HEK293 (cell line): ENCODE measurements around the gene TSPAN1.
A peak's percentile ranks its signal among the peaks of the same experiment; 100 is the strongest.

Experiments
- FEZF1 ChIP-seq: fragments of 450-650 bp; formaldehyde crosslinking; IDR thresholded peaks from 2 replicates; pipeline ENCODE4 v1.5.1; 2016; ENCODE audit warnings: missing biosample characterization, missing genetic modification characterization
- GLI2 ChIP-seq: fragments of 450-650 bp; formaldehyde crosslinking; IDR thresholded peaks from 2 replicates; pipeline ENCODE4; 2017; ENCODE audit warnings: missing biosample characterization, missing genetic modification characterization, low read depth, borderline replicate concordance
- IKZF3 ChIP-seq: fragments of 450-650 bp; IDR thresholded peaks from 2 replicates; pipeline ENCODE4 v1.5.0; 2018; ENCODE audit warnings: missing biosample characterization, mild to moderate bottlenecking, missing genetic modification characterization, moderate library complexity
- INSM2 ChIP-seq: fragments of 450-650 bp; formaldehyde crosslinking; IDR thresholded peaks from 2 replicates; pipeline ENCODE4 v1.5.1; 2016; ENCODE audit warnings: missing biosample characterization, missing genetic modification characterization
- KLF7 ChIP-seq: fragments of 450-650 bp; formaldehyde crosslinking; IDR thresholded peaks from 2 replicates; pipeline ENCODE4 v1.5.1; 2016; ENCODE audit warnings: missing biosample characterization, missing genetic modification characterization, borderline replicate concordance
- MYNN ChIP-seq: fragments of 450-650 bp; formaldehyde crosslinking; IDR thresholded peaks from 2 replicates; pipeline ENCODE4 v1.5.1; 2016; ENCODE audit warnings: missing biosample characterization, missing genetic modification characterization, borderline replicate concordance
- SETDB1 ChIP-seq: IDR thresholded peaks from one replicate; pipeline ENCODE4 v1.6.1; 2017; ENCODE audit warnings: mild to moderate bottlenecking, low read length, moderate library complexity, mixed read lengths; ENCODE audit not compliant: insufficient read length
- YY2 ChIP-seq: fragments of 450-650 bp; formaldehyde crosslinking; IDR thresholded peaks from 2 replicates; pipeline ENCODE4 v1.5.1; 2016; ENCODE audit warnings: missing biosample characterization, missing genetic modification characterization
- ZBTB20 ChIP-seq: fragments of 450-650 bp; formaldehyde crosslinking; IDR thresholded peaks from 2 replicates; pipeline ENCODE4 v1.5.1; 2016; ENCODE audit warnings: missing biosample characterization, missing genetic modification characterization
- ZBTB26 ChIP-seq: fragments of 450-650 bp; formaldehyde crosslinking; optimal IDR thresholded peaks from 2 replicates; pipeline ENCODE3; 2016; ENCODE audit warnings: missing biosample characterization, mild to moderate bottlenecking, missing genetic modification characterization
- ZBTB44 ChIP-seq: fragments of 450-650 bp; IDR thresholded peaks from 2 replicates; pipeline ENCODE4 v1.5.1; 2018; ENCODE audit warnings: missing biosample characterization, mild to moderate bottlenecking, missing genetic modification characterization
- ZBTB7A ChIP-seq: fragments of 450-650 bp; formaldehyde crosslinking; IDR thresholded peaks from 2 replicates; pipeline ENCODE4 v1.5.1; 2016; ENCODE audit warnings: low read depth, missing biosample characterization, missing genetic modification characterization
- ZFHX2 ChIP-seq: fragments of 450-650 bp; formaldehyde crosslinking; conservative IDR thresholded peaks from 2 replicates; pipeline ENCODE4 v1.5.1; 2016; ENCODE audit warnings: missing biosample characterization, missing genetic modification characterization
- ZFP3 ChIP-seq: fragments of 450-650 bp; formaldehyde crosslinking; IDR thresholded peaks from 2 replicates; pipeline ENCODE4 v1.5.1; 2016; ENCODE audit warnings: low read depth, missing biosample characterization, missing genetic modification characterization
- ZFP69B ChIP-seq: fragments of 450-650 bp; formaldehyde crosslinking; IDR thresholded peaks from 2 replicates; pipeline ENCODE4 v1.5.1; 2016; ENCODE audit warnings: missing biosample characterization, missing genetic modification characterization
- ZNF133 ChIP-seq: fragments of 450-650 bp; formaldehyde crosslinking; IDR thresholded peaks from 2 replicates; pipeline ENCODE4 v1.5.1; 2016; ENCODE audit warnings: missing biosample characterization, missing genetic modification characterization
- ZNF138 ChIP-seq: fragments of 450-650 bp; formaldehyde crosslinking; IDR thresholded peaks from 2 replicates; pipeline ENCODE4 v1.5.1; 2016; ENCODE audit warnings: missing biosample characterization, missing genetic modification characterization, borderline replicate concordance
- ZNF214 ChIP-seq: fragments of 450-650 bp; formaldehyde crosslinking; IDR thresholded peaks from 2 replicates; pipeline ENCODE4 v1.5.1; 2017; ENCODE audit warnings: missing biosample characterization, mild to moderate bottlenecking, missing genetic modification characterization, borderline replicate concordance
- ZNF266 ChIP-seq: fragments of 450-650 bp; formaldehyde crosslinking; IDR thresholded peaks from 2 replicates; pipeline ENCODE4 v1.5.1; 2016; ENCODE audit warnings: missing biosample characterization, missing genetic modification characterization, low read depth
- ZNF292 ChIP-seq: fragments of 450-650 bp; formaldehyde crosslinking; IDR thresholded peaks from 2 replicates; pipeline ENCODE4 v1.5.1; 2016; ENCODE audit warnings: low read depth, missing biosample characterization, missing genetic modification characterization, borderline replicate concordance
- ZNF335 ChIP-seq: fragments of 450-650 bp; formaldehyde crosslinking; conservative IDR thresholded peaks from 2 replicates; pipeline ENCODE4 v1.5.1; 2016; ENCODE audit warnings: missing biosample characterization, missing genetic modification characterization
- ZNF354C ChIP-seq: fragments of 450-650 bp; formaldehyde crosslinking; IDR thresholded peaks from 2 replicates; pipeline ENCODE4 v1.5.1; 2016; ENCODE audit warnings: missing biosample characterization, missing genetic modification characterization, low read depth, borderline replicate concordance
- ZNF404 ChIP-seq: fragments of 450-650 bp; formaldehyde crosslinking; IDR thresholded peaks from 2 replicates; pipeline ENCODE4 v1.5.1; 2017; ENCODE audit warnings: missing biosample characterization, missing genetic modification characterization
- ZNF416 ChIP-seq: fragments of 450-650 bp; formaldehyde crosslinking; IDR thresholded peaks from 2 replicates; pipeline ENCODE4 v1.5.1; 2016; ENCODE audit warnings: missing biosample characterization, missing genetic modification characterization
- ZNF423 ChIP-seq: fragments of 450-650 bp; formaldehyde crosslinking; IDR thresholded peaks from 2 replicates; pipeline ENCODE4 v1.5.1; 2016; ENCODE audit warnings: missing biosample characterization, missing genetic modification characterization
- ZNF48 ChIP-seq: fragments of 450-650 bp; formaldehyde crosslinking; IDR thresholded peaks from 2 replicates; pipeline ENCODE4 v1.5.1; 2016; ENCODE audit warnings: missing biosample characterization, missing genetic modification characterization
- ZNF555 ChIP-seq: fragments of 450-650 bp; formaldehyde crosslinking; conservative IDR thresholded peaks from 2 replicates; pipeline ENCODE4 v1.5.1; 2017; ENCODE audit warnings: missing biosample characterization, mild to moderate bottlenecking, missing genetic modification characterization, inconsistent platforms
- ZNF624 ChIP-seq: fragments of 450-650 bp; formaldehyde crosslinking; IDR thresholded peaks from 2 replicates; pipeline ENCODE4 v1.5.1; 2017; ENCODE audit warnings: missing biosample characterization, missing genetic modification characterization
- ZNF670 ChIP-seq: fragments of 450-650 bp; formaldehyde crosslinking; IDR thresholded peaks from 2 replicates; pipeline ENCODE4 v1.5.1; 2016; ENCODE audit warnings: missing biosample characterization, missing genetic modification characterization, low read depth
- ZNF701 ChIP-seq: fragments of 450-650 bp; formaldehyde crosslinking; IDR thresholded peaks from 2 replicates; pipeline ENCODE4 v1.5.1; 2016; ENCODE audit warnings: missing biosample characterization, missing genetic modification characterization
- ZNF704 ChIP-seq: fragments of 450-650 bp; formaldehyde crosslinking; IDR thresholded peaks from 2 replicates; pipeline ENCODE4 v1.5.1; 2016; ENCODE audit warnings: missing biosample characterization, missing genetic modification characterization
- ZNF747 ChIP-seq: fragments of 450-650 bp; formaldehyde crosslinking; IDR thresholded peaks from 2 replicates; pipeline ENCODE4 v1.5.1; 2016; ENCODE audit warnings: missing biosample characterization, missing genetic modification characterization
- ZNF768 ChIP-seq: fragments of 450-650 bp; formaldehyde crosslinking; IDR thresholded peaks from 2 replicates; pipeline ENCODE4 v1.5.1; 2018; ENCODE audit warnings: missing biosample characterization, mild to moderate bottlenecking, missing genetic modification characterization
- ZNF776 ChIP-seq: fragments of 450-650 bp; formaldehyde crosslinking; IDR thresholded peaks from 2 replicates; pipeline ENCODE4 v1.5.0; 2017; ENCODE audit warnings: missing biosample characterization, missing genetic modification characterization, borderline replicate concordance
- ZSCAN30 ChIP-seq: fragments of 450-650 bp; IDR thresholded peaks from 2 replicates; pipeline ENCODE4 v1.5.1; 2018; ENCODE audit warnings: missing biosample characterization, mild to moderate bottlenecking, missing genetic modification characterization, moderate library complexity

TSPAN1 gene

GRCh38 chr1:46179138-46180081 lies 4.5 kb downstream of the TSPAN1 start (continued):
- TF ChIP-seq ZNF776 (tag by site-specific recombination) (no peak), ZNF335 (tag by site-specific recombination) (peak; percentile 39; the same call in 1 of the 2 replicates), KLF7 (peak; percentile 38; the same call in 1 of the 2 replicates), ZBTB26 (tag by site-specific recombination) (no peak), IKZF3 (tag by site-specific recombination) (peak; percentile 88), ZBTB44 (tag by site-specific recombination) (no peak), GLI2 (no peak), ZNF404 (tag by site-specific recombination) (no peak), ZNF48 (tag by site-specific recombination) (no peak), ZBTB20 (tag by site-specific recombination) (no peak), ZNF138 (tag by site-specific recombination) (no peak), ZNF266 (no peak), ZBTB7A (tag by site-specific recombination) (peak; percentile 71; the same call in 1 of the 2 replicates), ZNF768 (no peak), ZNF704 (tag by site-specific recombination) (no peak), INSM2 (tag by site-specific recombination) (no peak), ZNF701 (tag by site-specific recombination) (no peak), ZFHX2 (no peak), SETDB1 (no peak), ZNF670 (tag by site-specific recombination) (no peak), ZNF624 (tag by site-specific recombination) (no peak), ZNF555 (tag by site-specific recombination) (no peak), ZSCAN30 (tag by site-specific recombination) (peak; percentile 70; the same call in 1 of the 2 replicates), ZNF416 (tag by site-specific recombination) (no peak), MYNN (tag by site-specific recombination) (no peak), ZNF747 (tag by site-specific recombination) (no peak), ZFP69B (tag by site-specific recombination) (0 out of 2 replicates have a peak, but pooled peaks have one; percentile 19), ZFP3 (no peak), YY2 (tag by site-specific recombination) (peak; percentile 62; the same call in 1 of the 2 replicates), ZNF133 (tag by site-specific recombination) (no peak), ZNF214 (tag by site-specific recombination) (no peak), FEZF1 (peak; percentile 9; the same call in 1 of the 2 replicates), ZNF354C (tag by site-specific recombination) (no peak), ZNF292 (tag by site-specific recombination) (no peak), ZNF423 (tag by site-specific recombination) (no peak)
